H9 (cell line): Measurements from ENCODE around the gene TTC13. TPM values are rescaled to one million over a fixed set of nuclear protein-coding genes. Genes with fewer than 3 reads are reported as not detected.
A peak's percentile ranks its signal among the peaks of the same experiment; 100 is the strongest.

Experiments used
- DNase-seq: peaks from one replicate; pipeline ENCODE4 v3.0.0-alpha.2; 2017
- H2AFZ ChIP-seq: one replicate; pipeline ENCODE4 v1.6.1; 2013; ENCODE audit warnings: mild to moderate bottlenecking, low read length, control low read depth, moderate library complexity
- H2AK5ac ChIP-seq: 2 replicates; pipeline ENCODE4 v1.6.1; 2013; ENCODE audit warnings: low read length, control low read depth, mixed read lengths; ENCODE audit not compliant: insufficient read length
- H2BK120ac ChIP-seq: one replicate; pipeline ENCODE4 v1.6.1; 2013; ENCODE audit warnings: low read depth, mild to moderate bottlenecking, low read length, control low read depth, inconsistent platforms; ENCODE audit not compliant: poor library complexity, severe bottlenecking
- H2BK12ac ChIP-seq: 2 replicates; pipeline ENCODE4 v1.6.1; 2013; ENCODE audit warnings: low read length, control low read depth, mixed read lengths, low read depth; ENCODE audit not compliant: insufficient read length
- H2BK15ac ChIP-seq: 2 replicates; pipeline ENCODE4 v1.6.1; 2013; ENCODE audit warnings: low read depth, low read length, control low read depth
- H2BK20ac ChIP-seq: one replicate; pipeline ENCODE4 v1.6.1; 2013; ENCODE audit warnings: low read depth, mild to moderate bottlenecking, low read length, control low read depth, inconsistent platforms; ENCODE audit not compliant: poor library complexity, severe bottlenecking
- H2BK5ac ChIP-seq: 2 replicates; pipeline ENCODE4 v1.6.1; 2013; ENCODE audit warnings: low read length, control low read depth, mixed read lengths; ENCODE audit not compliant: insufficient read length
- H3K14ac ChIP-seq: 2 replicates; pipeline ENCODE4 v1.6.1; 2013; ENCODE audit warnings: low read length, control low read depth; ENCODE audit not compliant: insufficient read depth
- H3K18ac ChIP-seq: 2 replicates; pipeline ENCODE4 v1.6.1; 2013; ENCODE audit warnings: low read depth, mild to moderate bottlenecking, mixed read lengths, low read length, control low read depth; ENCODE audit not compliant: insufficient read length
- H3K23ac ChIP-seq: 2 replicates; pipeline ENCODE4 v1.6.1; 2013; ENCODE audit warnings: low read length, control low read depth, mixed read lengths, low read depth; ENCODE audit not compliant: insufficient read length
- H3K23me2 ChIP-seq: 2 replicates; pipeline ENCODE4 v1.6.1; 2013; ENCODE audit warnings: low read depth, mild to moderate bottlenecking, mixed read lengths, low read length, control low read depth; ENCODE audit not compliant: insufficient read length, poor library complexity, severe bottlenecking
- H3K27ac ChIP-seq: 2 replicates; pipeline ENCODE4 v1.5.1; 2013; ENCODE audit warnings: low read length, control low read depth, mixed read lengths, low read depth; ENCODE audit not compliant: insufficient read length
- H3K27me3 ChIP-seq: 2 replicates; pipeline ENCODE4 v1.6.1; 2013; ENCODE audit warnings: low read length, control low read depth, inconsistent platforms; ENCODE audit not compliant: insufficient read depth
- H3K4ac ChIP-seq: 2 replicates; pipeline ENCODE4 v1.6.1; 2013; ENCODE audit warnings: low read depth, mild to moderate bottlenecking, control low read depth, inconsistent platforms, low read length, moderate library complexity
- H3K4me1 ChIP-seq: 2 replicates; pipeline ENCODE4 v1.6.1; 2013; ENCODE audit warnings: low read length, control low read depth, inconsistent platforms; ENCODE audit not compliant: insufficient read depth
- H3K4me2 ChIP-seq: 2 replicates; pipeline ENCODE4 v1.6.1; 2013; ENCODE audit warnings: low read length, control low read depth, mixed read lengths; ENCODE audit not compliant: insufficient read length, insufficient read depth
- H3K56ac ChIP-seq: 2 replicates; pipeline ENCODE4 v1.6.1; 2013; ENCODE audit warnings: low read depth, mild to moderate bottlenecking, mixed read lengths, low read length, control low read depth; ENCODE audit not compliant: insufficient read length
- H3K79me1 ChIP-seq: 2 replicates; pipeline ENCODE4 v1.6.1; 2013; ENCODE audit warnings: low read depth, mild to moderate bottlenecking, moderate library complexity, low read length, control low read depth, inconsistent platforms; ENCODE audit not compliant: insufficient read depth, poor library complexity, severe bottlenecking
- H3K79me2 ChIP-seq: 2 replicates; pipeline ENCODE4 v1.6.1; 2013; ENCODE audit warnings: low read length, control low read depth, inconsistent platforms; ENCODE audit not compliant: insufficient read depth
- H3K9ac ChIP-seq: 2 replicates; pipeline ENCODE4 v1.6.1; 2013; ENCODE audit warnings: low read length, control low read depth, mixed read lengths; ENCODE audit not compliant: insufficient read length; ENCODE audit errors: extremely low read depth
- H3K9me3 ChIP-seq: one replicate; pipeline ENCODE4 v1.6.1; 2013; ENCODE audit warnings: low read depth, low read length, inconsistent platforms; ENCODE audit not compliant: control insufficient read depth
- H3T11ph ChIP-seq: one replicate; pipeline ENCODE4 v1.6.1; 2013; ENCODE audit warnings: mild to moderate bottlenecking, low read length, control low read depth, inconsistent platforms
- H4K20me1 ChIP-seq: one replicate; pipeline ENCODE4 v1.6.1; 2013; ENCODE audit not compliant: control insufficient read depth, insufficient read length, insufficient read depth
- H4K5ac ChIP-seq: 2 replicates; pipeline ENCODE4 v1.6.1; 2013; ENCODE audit warnings: low read depth, mild to moderate bottlenecking, mixed read lengths, low read length, control low read depth; ENCODE audit not compliant: insufficient read length
- H4K8ac ChIP-seq: replicated peaks from 2 replicates; pipeline ENCODE4 v1.6.1; 2013; ENCODE audit warnings: low read length, control low read depth, mixed read lengths, low read depth; ENCODE audit not compliant: insufficient read length
- H4K91ac ChIP-seq: 2 replicates; pipeline ENCODE4 v1.6.1; 2013; ENCODE audit warnings: low read depth, mild to moderate bottlenecking, moderate library complexity, mixed read lengths, low read length, control low read depth; ENCODE audit not compliant: insufficient read length
- H3K27ac Mint-ChIP-seq, 3 experiments: 2 replicates in 2 of 3; 3 replicates in 1 of 3; pipeline ENCODE4 v1.8.0; 2020 to 2021; ENCODE audit warnings: mixed read lengths in 3 of 3, mild to moderate bottlenecking in 1 of 3, moderate library complexity in 1 of 3
- H3K27me3 Mint-ChIP-seq: 2 replicates; pipeline ENCODE4 v1.8.0; 2021; ENCODE audit warnings: low read depth, mild to moderate bottlenecking, moderate library complexity, mixed read lengths
- H3K36me3 Mint-ChIP-seq, 3 experiments: 2 replicates in 2 of 3; 3 replicates in 1 of 3; pipeline ENCODE4 v1.8.0; 2020 to 2021; ENCODE audit warnings: low read depth in 3 of 3, mixed read lengths in 3 of 3; ENCODE audit not compliant: insufficient read depth in 1 of 3
- H3K4me1 Mint-ChIP-seq, 2 experiments: 2 replicates each; pipeline ENCODE4 v1.8.0; 2020; ENCODE audit warnings: mixed read lengths in 2 of 2
- H3K4me3 Mint-ChIP-seq, 2 experiments: 2 replicates in 1 of 2; 3 replicates in 1 of 2; pipeline ENCODE4 v1.8.0; 2020 to 2021; ENCODE audit warnings: mild to moderate bottlenecking in 2 of 2, mixed read lengths in 2 of 2, moderate library complexity in 1 of 2
- H3K9me3 Mint-ChIP-seq, 2 experiments: 2 replicates in 1 of 2; 3 replicates in 1 of 2; pipeline ENCODE4 v1.8.0; 2020; ENCODE audit warnings: mild to moderate bottlenecking in 2 of 2, mixed read lengths in 2 of 2, moderate library complexity in 1 of 2
- CTCF ChIP-seq: fragments of 200-600 bp; sonication (generic); conservative IDR thresholded peaks from 3 replicates; pipeline ENCODE4 v1.8.0; 2021; ENCODE audit warnings: antibody characterized with exemption, mild to moderate bottlenecking
- WGBS: extraction: QIAGEN DNeasy Blood & Tissue Kit; methylation state at CpG from one replicate; pipeline ENCODE4 v1.1.7; 2013; ENCODE audit warnings: missing lambda C conversion rate, low lambda C conversion rate, mixed read lengths; ENCODE audit not compliant: insufficient read length; ENCODE audit errors: extremely low coverage; 5-methylcytosine and 5-hydroxymethylcytosine counted together
- total RNA-seq: library from RNA; stranded (reverse); gene quantifications from 2 replicates; pipeline ENCODE4 v1.2.1, GENCODE V29; 2021

Gene TTC13
- total RNA-seq, 1 experiment from 2014 or later = 7.6 TPM

- Histone ChIP-seq H2AK5ac (no peak overlapping the region), H3K79me1 (no peaks in the 10 kb centered on the region), H4K8ac (no peak overlapping the region), H3K56ac (no peak overlapping the region), H2BK15ac (no peak overlapping the region), H3K4me2 (no peak overlapping the region), H3K4me1 (no peaks in the 10 kb centered on the region), H3T11ph (no peak overlapping the region), H3K23ac (no peak overlapping the region), H3K27me3 (no peaks in the 10 kb centered on the region), H2BK120ac (no peak overlapping the region), H4K5ac (no peak overlapping the region), H3K23me2 (peaks cover 3% of the 10 kb centered on the region), H2BK12ac (no peak overlapping the region), H3K14ac (no peak overlapping the region), H3K18ac (no peak overlapping the region), H3K27ac (no peak overlapping the region), H4K20me1 (no peaks in the 10 kb centered on the region), H2BK20ac (no peak overlapping the region), H3K9ac (no peak overlapping the region), H3K4ac (no peak overlapping the region), H2AFZ (no peak overlapping the region), H3K9me3 (no peaks in the 10 kb centered on the region), H2BK5ac (no peak overlapping the region), H4K91ac (no peak overlapping the region), H3K79me2 (no peaks in the 10 kb centered on the region)
- Mint-ChIP-seq H3K4me3 (no peak overlapping the region), H3K4me1 (peaks cover 38 to 46% of the 10 kb centered on the region in 2 experiments), H3K27ac (peak overlapping the region in 1 of 3 experiments; percentile 62; a peak in 1 of 7 replicates), H3K36me3 (peaks cover 15 to 18% (median 16%) of the 10 kb centered on the region in 3 experiments), H3K9me3 (no peaks in the 10 kb centered on the region), H3K27me3 (no peaks in the 10 kb centered on the region)
- TF ChIP-seq CTCF = no peak
- no peak for DNase-seq
- no CpG with 5 or more reads among the region's 12 CpGs for WGBS
Observed at GRCh38 chr1:230858918-230859729, 119.5 kb downstream of the TTC13 start.
